Stimulated activated memory B cell treated with anti-CD40 and anti-IgM and Interleukin-4, amounts not matched to agents 10 μg/mL and 1 μg/mL and 100 μg/mL, for 72 hours (primary cell): Measurements from ENCODE around the gene GBA2.
A peak's percentile ranks its signal among the peaks of the same experiment; 100 is the strongest.

Source experiments
- ATAC-seq: fragments of 150-1000 bp; cut with Tn5 transposase; 2 replicates; pipeline ENCODE4 v1.10.0; 2021
- H3K27ac Mint-ChIP-seq: one replicate; pipeline ENCODE4 v1.8.0; 2022; ENCODE audit warnings: mild to moderate bottlenecking, mixed read lengths
- H3K27me3 Mint-ChIP-seq: one replicate; pipeline ENCODE4 v1.8.0; 2022; ENCODE audit warnings: mixed read lengths
- H3K36me3 Mint-ChIP-seq: one replicate; pipeline ENCODE4 v1.8.0; 2022; ENCODE audit warnings: mixed read lengths
- H3K4me1 Mint-ChIP-seq: one replicate; pipeline ENCODE4 v1.8.0; 2022; ENCODE audit warnings: mixed read lengths
- H3K4me3 Mint-ChIP-seq: one replicate; pipeline ENCODE4 v1.8.0; 2022; ENCODE audit warnings: mild to moderate bottlenecking, moderate library complexity, mixed read lengths
- H3K9me3 Mint-ChIP-seq: one replicate; pipeline ENCODE4 v1.8.0; 2022; ENCODE audit warnings: mixed read lengths

Gene GBA2

GRCh38 chr9:35774907-35775635 lies 26.0 kb upstream of the GBA2 start:
- Mint-ChIP-seq H3K9me3 (no peaks in the 10 kb centered on the region), H3K27me3 (no peaks in the 10 kb centered on the region), H3K4me3 (no peak overlapping the region), H3K36me3 (peaks cover 2% of the 10 kb centered on the region), H3K27ac (peak overlapping the region; percentile 81), H3K4me1 (peaks cover 18% of the 10 kb centered on the region)
- no peak for ATAC-seq

DNA sequence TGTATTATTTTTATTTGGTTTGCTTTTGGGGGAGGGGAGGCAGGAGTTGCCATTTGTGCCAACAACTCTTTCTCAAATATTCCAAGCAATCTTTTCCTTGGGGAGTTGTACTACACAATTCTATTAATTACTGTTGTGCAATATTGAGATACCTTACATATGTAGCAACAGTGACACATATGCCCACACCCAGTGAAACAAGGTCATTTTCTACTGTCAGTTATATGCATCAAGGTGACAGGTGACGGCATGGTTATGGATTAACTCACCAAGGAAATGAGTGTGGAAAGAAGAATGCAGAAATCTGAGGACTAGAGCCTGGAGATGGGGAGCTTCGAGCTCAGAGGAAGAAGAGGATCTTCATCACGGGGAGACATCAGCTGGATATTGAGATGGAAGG lies 22.9 kb upstream of the GBA2 start:
- Mint-ChIP-seq H3K9me3 (no peaks in the 10 kb centered on the region), H3K36me3 (no peaks in the 10 kb centered on the region), H3K27me3 (no peaks in the 10 kb centered on the region), H3K4me3 (no peak overlapping the region), H3K27ac (no peak overlapping the region), H3K4me1 (peaks cover 18% of the 10 kb centered on the region)
- ATAC-seq, result no peak

DNA sequence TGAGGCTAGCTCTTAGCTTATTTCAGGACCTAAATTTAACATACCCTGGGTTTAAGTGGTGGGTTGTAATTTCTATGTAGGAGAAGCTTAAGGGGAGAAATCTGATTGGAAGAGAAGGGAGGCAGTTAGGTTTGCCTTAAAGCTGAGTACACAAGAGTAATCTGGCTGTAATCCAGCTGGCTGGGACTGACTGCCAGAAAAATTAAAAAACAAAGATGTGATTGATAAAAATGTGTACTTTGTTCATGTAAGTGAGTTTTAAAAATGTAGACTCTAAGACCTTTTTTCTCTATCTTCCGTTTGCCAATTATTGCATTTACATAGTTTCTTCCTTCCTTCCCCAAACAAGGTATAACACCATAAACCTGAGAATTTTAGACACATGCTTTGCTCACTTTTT lies 22.5 kb upstream of the GBA2 start:
- ATAC-seq, result no peak
- Mint-ChIP-seq H3K9me3 (no peaks in the 10 kb centered on the region), H3K4me3 (no peak overlapping the region), H3K36me3 (no peaks in the 10 kb centered on the region), H3K4me1 (peaks cover 18% of the 10 kb centered on the region), H3K27ac (no peak overlapping the region), H3K27me3 (no peaks in the 10 kb centered on the region)

- peaks cover 14% of the 10 kb centered on the region for H3K4me1 Mint-ChIP-seq
- no peaks in the 10 kb centered on the region for H3K9me3 Mint-ChIP-seq
- H3K4me3 Mint-ChIP-seq, result no peak overlapping the region
- no peak overlapping the region for H3K27ac Mint-ChIP-seq
- no peaks in the 10 kb centered on the region for H3K27me3 Mint-ChIP-seq
- ATAC-seq, result no peak
- no peaks in the 10 kb centered on the region for H3K36me3 Mint-ChIP-seq
Observed at GRCh38 chr9:35771075-35771433, 22.0 kb upstream of the GBA2 start.

GRCh38 chr9:35769763-35770162 lies 20.7 kb upstream of the GBA2 start:
- Mint-ChIP-seq H3K36me3 (no peaks in the 10 kb centered on the region), H3K9me3 (no peaks in the 10 kb centered on the region), H3K27ac (no peak overlapping the region), H3K27me3 (no peaks in the 10 kb centered on the region), H3K4me1 (peaks cover 1% of the 10 kb centered on the region), H3K4me3 (no peak overlapping the region)
- no peak for ATAC-seq

- no peak for ATAC-seq
- no peaks in the 10 kb centered on the region for H3K9me3 Mint-ChIP-seq
- H3K4me1 Mint-ChIP-seq, result peaks cover 6% of the 10 kb centered on the region
- H3K27ac Mint-ChIP-seq, result no peak overlapping the region
- H3K27me3 Mint-ChIP-seq, result no peaks in the 10 kb centered on the region
- no peaks in the 10 kb centered on the region for H3K36me3 Mint-ChIP-seq
- H3K4me3 Mint-ChIP-seq, result no peak overlapping the region
Observed at GRCh38 chr9:35767458-35767857, 18.4 kb upstream of the GBA2 start.

GRCh38 chr9:35766997-35767396 lies 18.0 kb upstream of the GBA2 start:
- H3K27ac Mint-ChIP-seq, result no peak overlapping the region
- ATAC-seq, result no peak
- no peaks in the 10 kb centered on the region for H3K36me3 Mint-ChIP-seq
- H3K9me3 Mint-ChIP-seq, result no peaks in the 10 kb centered on the region
- no peaks in the 10 kb centered on the region for H3K27me3 Mint-ChIP-seq
- H3K4me1 Mint-ChIP-seq, result peaks cover 8% of the 10 kb centered on the region
- H3K4me3 Mint-ChIP-seq, result no peak overlapping the region

DNA sequence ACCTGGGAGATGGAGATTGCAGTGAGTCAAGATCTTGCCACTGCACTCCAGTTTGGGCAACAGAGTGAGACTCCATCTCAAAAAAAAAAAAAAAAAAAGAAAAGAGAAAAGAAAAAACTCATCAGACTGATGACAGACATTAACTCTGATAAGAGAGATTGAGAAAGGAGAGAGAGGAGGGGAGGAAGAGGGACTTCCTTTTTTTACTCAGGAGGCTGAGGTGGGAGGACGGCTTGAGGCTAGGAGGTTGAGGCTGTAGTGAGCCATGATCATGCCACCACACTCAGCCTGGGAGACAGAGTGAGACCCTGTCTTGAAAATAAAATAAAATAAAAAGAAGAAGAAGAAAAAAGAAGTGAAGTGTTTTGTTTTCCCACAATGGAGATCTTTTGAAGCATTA lies 14.8 kb upstream of the GBA2 start:
- H3K4me3 Mint-ChIP-seq, result no peak overlapping the region
- no peak overlapping the region for H3K27ac Mint-ChIP-seq
- no peaks in the 10 kb centered on the region for H3K27me3 Mint-ChIP-seq
- H3K36me3 Mint-ChIP-seq, result peaks cover 5% of the 10 kb centered on the region
- H3K4me1 Mint-ChIP-seq, result peaks cover 29% of the 10 kb centered on the region
- H3K9me3 Mint-ChIP-seq, result no peaks in the 10 kb centered on the region
- ATAC-seq, result no peak

- peaks cover 5% of the 10 kb centered on the region for H3K36me3 Mint-ChIP-seq
- ATAC-seq, result no peak
- no peaks in the 10 kb centered on the region for H3K9me3 Mint-ChIP-seq
- H3K4me3 Mint-ChIP-seq, result no peak overlapping the region
- H3K27me3 Mint-ChIP-seq, result no peaks in the 10 kb centered on the region
- no peak overlapping the region for H3K27ac Mint-ChIP-seq
- peaks cover 35% of the 10 kb centered on the region for H3K4me1 Mint-ChIP-seq
Observed at GRCh38 chr9:35763181-35763580, 14.2 kb upstream of the GBA2 start.

DNA sequence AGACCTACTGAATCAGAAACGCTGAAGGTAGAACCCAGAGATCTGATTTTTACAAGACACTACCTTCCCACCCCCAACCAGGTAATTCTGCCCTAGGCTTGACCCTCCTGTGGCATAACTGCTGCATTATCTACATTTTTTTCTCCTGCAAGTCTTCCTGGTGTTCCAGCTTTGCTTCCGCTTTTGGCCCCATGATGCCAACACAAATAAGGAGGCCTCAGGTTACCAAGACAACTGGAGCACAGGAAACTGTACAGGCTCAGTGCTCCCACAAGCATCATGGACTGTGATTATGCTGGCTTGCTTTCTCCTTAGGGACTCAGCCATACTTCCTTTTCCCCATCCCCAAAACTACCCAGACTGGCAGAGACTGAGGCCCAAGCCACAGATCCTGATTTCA lies 11.6 kb upstream of the GBA2 start:
- no peak overlapping the region for H3K27ac Mint-ChIP-seq
- H3K36me3 Mint-ChIP-seq, result peaks cover 10% of the 10 kb centered on the region
- H3K27me3 Mint-ChIP-seq, result no peaks in the 10 kb centered on the region
- H3K4me1 Mint-ChIP-seq, result peaks cover 60% of the 10 kb centered on the region
- no peak for ATAC-seq
- H3K4me3 Mint-ChIP-seq, result no peak overlapping the region
- H3K9me3 Mint-ChIP-seq, result no peaks in the 10 kb centered on the region

GRCh38 chr9:35759795-35760194 lies 10.8 kb upstream of the GBA2 start:
- Mint-ChIP-seq H3K4me3 (no peak overlapping the region), H3K27ac (no peak overlapping the region), H3K9me3 (no peaks in the 10 kb centered on the region), H3K4me1 (peaks cover 61% of the 10 kb centered on the region), H3K36me3 (peaks cover 10% of the 10 kb centered on the region), H3K27me3 (no peaks in the 10 kb centered on the region)
- no peak for ATAC-seq

- Mint-ChIP-seq H3K36me3 (peaks cover 18% of the 10 kb centered on the region), H3K4me3 (peak overlapping the region; percentile 5), H3K27me3 (no peaks in the 10 kb centered on the region), H3K9me3 (no peaks in the 10 kb centered on the region), H3K27ac (peak overlapping the region; percentile 96), H3K4me1 (peaks cover 61% of the 10 kb centered on the region)
- ATAC-seq, result no peak
Observed at GRCh38 chr9:35758475-35759050, 9.5 kb upstream of the GBA2 start.

DNA sequence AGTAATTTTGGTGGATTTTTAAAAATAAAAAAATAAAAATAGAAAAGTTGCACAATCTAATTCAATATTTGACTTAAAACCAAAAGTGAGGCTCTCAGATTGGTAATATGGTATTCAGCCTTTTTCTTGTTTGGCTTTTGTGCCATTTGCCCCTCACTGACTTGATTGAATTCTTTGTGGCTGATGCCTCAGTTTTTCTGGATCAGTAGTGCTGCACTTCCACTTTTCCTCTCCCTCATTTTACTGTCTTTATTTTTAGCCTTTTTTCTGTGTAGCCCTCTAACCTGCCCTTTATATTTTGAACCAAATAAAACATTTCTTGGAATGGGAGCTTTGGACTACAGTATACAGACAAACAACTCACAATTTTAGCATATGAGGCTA lies 8.9 kb upstream of the GBA2 start:
- peak overlapping the region; percentile 68 for H3K4me3 Mint-ChIP-seq
- no peaks in the 10 kb centered on the region for H3K9me3 Mint-ChIP-seq
- no peaks in the 10 kb centered on the region for H3K27me3 Mint-ChIP-seq
- peaks cover 56% of the 10 kb centered on the region for H3K4me1 Mint-ChIP-seq
- H3K36me3 Mint-ChIP-seq, result peaks cover 24% of the 10 kb centered on the region
- peak overlapping the region; percentile 96 for H3K27ac Mint-ChIP-seq
- ATAC-seq, result no peak

DNA sequence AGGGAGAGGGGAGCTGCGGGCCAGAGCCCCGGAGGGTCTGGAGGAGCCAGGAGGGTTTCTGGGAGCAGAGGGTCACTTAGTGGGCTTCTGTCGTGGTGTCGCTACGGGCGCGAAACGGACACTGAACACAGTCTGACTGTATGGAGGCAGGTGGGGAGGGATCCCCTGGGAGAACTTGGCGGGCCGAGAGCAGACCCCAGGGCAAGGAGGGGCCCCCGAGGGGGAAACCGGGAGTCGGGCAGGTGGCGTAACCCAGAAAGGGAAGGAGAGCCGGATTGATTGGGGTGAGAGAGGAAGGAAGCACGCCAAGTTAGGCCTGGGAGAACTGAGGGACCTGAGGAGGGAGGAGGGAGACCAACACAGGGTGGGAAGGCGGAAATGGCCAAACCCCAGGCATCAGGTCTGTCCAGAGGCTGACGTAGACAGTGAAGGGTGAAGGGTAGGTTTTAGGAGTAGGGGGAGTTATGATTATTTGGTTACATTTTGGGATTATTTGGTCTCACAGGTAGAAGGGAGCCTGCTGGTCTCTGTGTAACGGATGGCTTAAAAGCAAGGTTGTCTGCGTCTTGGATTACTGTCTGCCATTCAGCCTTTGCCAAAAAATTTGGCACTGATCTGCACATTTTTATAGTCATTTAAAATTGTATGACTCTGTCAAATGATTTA lies 8.3 kb upstream of the GBA2 start:
- no peaks in the 10 kb centered on the region for H3K9me3 Mint-ChIP-seq
- peaks cover 55% of the 10 kb centered on the region for H3K4me1 Mint-ChIP-seq
- H3K4me3 Mint-ChIP-seq, result peak overlapping the region; percentile 96
- peak overlapping the region; percentile 96 for H3K27ac Mint-ChIP-seq
- H3K27me3 Mint-ChIP-seq, result no peaks in the 10 kb centered on the region
- H3K36me3 Mint-ChIP-seq, result peaks cover 30% of the 10 kb centered on the region
- ATAC-seq, result peak; percentile 68

- Mint-ChIP-seq H3K9me3 (no peaks in the 10 kb centered on the region), H3K36me3 (peaks cover 36% of the 10 kb centered on the region), H3K4me3 (peak overlapping the region; percentile 96), H3K4me1 (peaks cover 49% of the 10 kb centered on the region), H3K27ac (peak overlapping the region; percentile 96), H3K27me3 (no peaks in the 10 kb centered on the region)
- peak; percentile 87 for ATAC-seq
Observed at GRCh38 chr9:35756275-35757225, 7.5 kb upstream of the GBA2 start.
